HG02678 (cell line): ENCODE measurements around the gene FSTL4.
"Not testable (repeated sequence)": the region's sequence is repeated elsewhere in the genome, so short reads cannot be mapped to it uniquely, and the experiment has no call there.

Source experiments
- ATAC-seq: cut with Tn5 transposase; IDR thresholded peaks from one replicate; pipeline ENCODE4 v1.9.1; 2021; ENCODE audit warnings: mild to moderate bottlenecking, moderate library complexity; ENCODE audit not compliant: unreplicated experiment

The FSTL4 gene

GRCh38 chr5:133214153-133214820 is 398.1 kb downstream of the FSTL4 start:
- ATAC-seq: no peak

GRCh38 chr5:133205649-133206048 is 406.7 kb downstream of the FSTL4 start:
- no peak for ATAC-seq

GRCh38 chr5:133205204-133205603 is 407.1 kb downstream of the FSTL4 start:
- ATAC-seq: no peak

- no peak for ATAC-seq
Measured at GRCh38 chr5:133203317-133204305, 408.7 kb downstream of the FSTL4 start.

GRCh38 chr5:133202066-133202665 is 410.2 kb downstream of the FSTL4 start:
- no peak for ATAC-seq

GRCh38 chr5:133201310-133201709 is 411.0 kb downstream of the FSTL4 start:
- no peak for ATAC-seq

- no peak for ATAC-seq
Measured at GRCh38 chr5:133200256-133200655, 412.1 kb downstream of the FSTL4 start.

GRCh38 chr5:133199417-133200178 is 412.7 kb downstream of the FSTL4 start:
- no peak for ATAC-seq

GRCh38 chr5:133198511-133198910 is 413.8 kb downstream of the FSTL4 start:
- ATAC-seq: no peak

- no peak for ATAC-seq
Measured at GRCh38 chr5:133196441-133197085, 415.8 kb downstream of the FSTL4 start.

GRCh38 chr5:133195250-133195649 is 417.1 kb downstream of the FSTL4 start:
- ATAC-seq: no peak

GRCh38 chr5:133193794-133194193 is 418.5 kb downstream of the FSTL4 start:
- no peak for ATAC-seq

GRCh38 chr5:133192716-133193115 is 419.6 kb downstream of the FSTL4 start:
- ATAC-seq: no peak

GRCh38 chr5:133189881-133190280 is 422.5 kb downstream of the FSTL4 start:
- no peak for ATAC-seq

- ATAC-seq: no peak
Measured at GRCh38 chr5:133179405-133179804, 432.9 kb downstream of the FSTL4 start.

GRCh38 chr5:133170756-133171387 is 441.5 kb downstream of the FSTL4 start:
- ATAC-seq: not testable (repeated sequence)

- no peak for ATAC-seq
Measured at GRCh38 chr5:133164759-133165158, 447.6 kb downstream of the FSTL4 start.

GRCh38 chr5:133163839-133164238 is 448.5 kb downstream of the FSTL4 start:
- no peak for ATAC-seq

GRCh38 chr5:133159543-133159942 is 452.8 kb downstream of the FSTL4 start:
- no peak for ATAC-seq
